Fibroblast of lung (primary cell): Measurements from ENCODE around the gene TEX30. TPM values are rescaled to one million over a fixed set of nuclear protein-coding genes. Genes with fewer than 3 reads are reported as not detected.
A peak's percentile ranks its signal among the peaks of the same experiment; 100 is the strongest.

ENCODE experiments used
- DNase-seq, 2 donors: peaks; one replicate each; pipeline versions ENCODE4 v3.0.0 to v3.0.0-alpha.2; 2010; ENCODE audit warnings: low read depth in 2 of 2
- H2AFZ ChIP-seq: 2 replicates; pipeline ENCODE4 v1.5.1; 2012; ENCODE audit warnings: low read length, control low read depth, inconsistent platforms
- H3K27ac ChIP-seq: 2 replicates; pipeline ENCODE4 v1.5.1; 2011; ENCODE audit warnings: low read length, control low read depth; ENCODE audit not compliant: insufficient read depth
- H3K27me3 ChIP-seq: 2 replicates; pipeline ENCODE4 v1.5.1; 2011; ENCODE audit warnings: mild to moderate bottlenecking, low read length; ENCODE audit not compliant: control insufficient read depth, insufficient read depth
- H3K36me3 ChIP-seq: 2 replicates; pipeline ENCODE4 v1.5.1; 2011; ENCODE audit warnings: low read length; ENCODE audit not compliant: control insufficient read depth, insufficient read depth
- H3K4me1 ChIP-seq: 2 replicates; pipeline ENCODE4 v1.5.1; 2011; ENCODE audit warnings: low read length; ENCODE audit not compliant: control insufficient read depth, insufficient read depth; ENCODE audit errors: extremely low read depth
- H3K4me2 ChIP-seq: 2 replicates; pipeline ENCODE4 v1.5.1; 2011; ENCODE audit warnings: low read length, control low read depth; ENCODE audit not compliant: insufficient read depth; ENCODE audit errors: extremely low read depth
- H3K4me3 ChIP-seq, 4 experiments: fragments of 200-600 bp in 1 of 4; sonication (generic) in 1 of 4; replicated peaks in 1 of 4; 2 replicates each; pipeline ENCODE4 v1.5.1; 2011 to 2016; ENCODE audit warnings: low read length in 4 of 4, low read depth in 3 of 4, mild to moderate bottlenecking in 3 of 4, control low read depth in 2 of 4, inconsistent platforms in 1 of 4, mixed read lengths in 1 of 4; ENCODE audit not compliant: insufficient read depth in 1 of 4; ENCODE audit errors: control extremely low read depth in 1 of 4
- H3K79me2 ChIP-seq: 2 replicates; pipeline ENCODE4 v1.5.1; 2012; ENCODE audit warnings: mild to moderate bottlenecking, low read length, inconsistent platforms; ENCODE audit not compliant: control insufficient read depth, insufficient read depth
- H3K9ac ChIP-seq: 2 replicates; pipeline ENCODE4 v1.5.1; 2011; ENCODE audit warnings: mild to moderate bottlenecking, low read length, control low read depth; ENCODE audit not compliant: insufficient read depth
- H3K9me3 ChIP-seq: 2 replicates; pipeline ENCODE4 v1.5.1; 2012; ENCODE audit warnings: low read depth, low read length; ENCODE audit not compliant: control insufficient read depth, insufficient read depth
- H4K20me1 ChIP-seq: 2 replicates; pipeline ENCODE4 v1.5.1; 2011; ENCODE audit warnings: low read length; ENCODE audit not compliant: control insufficient read depth, insufficient read depth; ENCODE audit errors: extremely low read depth
- EZH2 ChIP-seq: IDR thresholded peaks from 2 replicates; pipeline ENCODE4 v1.5.1; 2012; ENCODE audit warnings: low read length, control low read depth, mild to moderate bottlenecking; ENCODE audit errors: missing control alignments
- polyA plus RNA-seq, 2 donors: library from polyadenylated mRNA; depleted of rRNA in 1 of 2; stranded (reverse) in 1 of 2; unstranded in 1 of 2; fragments of >200 nt; gene quantifications; 2 replicates each; pipeline ENCODE4 v1.2.1, GENCODE V29; 2011 to 2012; ENCODE audit warnings: missing spikeins in 1 of 2
- total RNA-seq: library from RNA; depleted of rRNA; stranded (reverse); fragments of >200 nt; gene quantifications from 2 replicates; pipeline ENCODE4 v1.2.1, GENCODE V29; 2014
- TF ChIP-seq, protein P1 (sequence below), 2 donors: IDR thresholded peaks in 1 of 2; conservative IDR thresholded peaks in 1 of 2; 1 replicate in 1 of 2; 2 replicates in 1 of 2; pipeline ENCODE4 v1.5.1; 2011 to 2012; ENCODE audit warnings: low read length in 2 of 2, control low read depth in 1 of 2, inconsistent platforms in 1 of 2, low read depth in 1 of 2, mild to moderate bottlenecking in 1 of 2

Gene TEX30
- total and polyA plus RNA-seq, 2 donors (not counting 1 experiment from before 2014, with no cell fraction given), result 11.9 to 12.7 TPM

DNA sequence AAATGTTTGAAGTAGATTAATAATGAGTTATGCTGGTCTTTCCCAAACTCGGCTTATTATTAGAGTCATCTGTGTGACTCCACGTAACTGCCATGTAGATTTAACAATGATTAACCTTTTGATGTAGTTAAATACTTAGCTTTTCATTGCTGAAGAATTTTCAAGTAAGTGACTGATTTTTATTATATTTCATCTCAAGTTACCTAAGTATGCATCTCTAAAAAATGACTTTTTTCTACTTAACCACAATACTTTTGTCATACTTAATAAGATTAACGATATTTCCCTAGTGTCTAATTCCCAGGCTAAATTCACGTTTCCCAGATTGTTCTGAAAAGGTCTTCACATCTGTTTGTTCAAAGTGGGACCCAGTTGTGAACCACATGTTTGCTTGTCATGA is 43.1 kb upstream of the TEX30 start:
- Histone ChIP-seq H4K20me1 (no peaks in the 10 kb centered on the region), H3K36me3 (peaks cover 1% of the 10 kb centered on the region), H2AFZ (no peak overlapping the region), H3K4me3 (no peak overlapping the region), H3K27me3 (no peaks in the 10 kb centered on the region), H3K9me3 (no peaks in the 10 kb centered on the region), H3K79me2 (peaks cover 23% of the 10 kb centered on the region), H3K4me1 (peaks cover 3% of the 10 kb centered on the region), H3K4me2 (no peak overlapping the region), H3K9ac (no peak overlapping the region), H3K27ac (no peak overlapping the region)
- TF ChIP-seq, protein P1, sequence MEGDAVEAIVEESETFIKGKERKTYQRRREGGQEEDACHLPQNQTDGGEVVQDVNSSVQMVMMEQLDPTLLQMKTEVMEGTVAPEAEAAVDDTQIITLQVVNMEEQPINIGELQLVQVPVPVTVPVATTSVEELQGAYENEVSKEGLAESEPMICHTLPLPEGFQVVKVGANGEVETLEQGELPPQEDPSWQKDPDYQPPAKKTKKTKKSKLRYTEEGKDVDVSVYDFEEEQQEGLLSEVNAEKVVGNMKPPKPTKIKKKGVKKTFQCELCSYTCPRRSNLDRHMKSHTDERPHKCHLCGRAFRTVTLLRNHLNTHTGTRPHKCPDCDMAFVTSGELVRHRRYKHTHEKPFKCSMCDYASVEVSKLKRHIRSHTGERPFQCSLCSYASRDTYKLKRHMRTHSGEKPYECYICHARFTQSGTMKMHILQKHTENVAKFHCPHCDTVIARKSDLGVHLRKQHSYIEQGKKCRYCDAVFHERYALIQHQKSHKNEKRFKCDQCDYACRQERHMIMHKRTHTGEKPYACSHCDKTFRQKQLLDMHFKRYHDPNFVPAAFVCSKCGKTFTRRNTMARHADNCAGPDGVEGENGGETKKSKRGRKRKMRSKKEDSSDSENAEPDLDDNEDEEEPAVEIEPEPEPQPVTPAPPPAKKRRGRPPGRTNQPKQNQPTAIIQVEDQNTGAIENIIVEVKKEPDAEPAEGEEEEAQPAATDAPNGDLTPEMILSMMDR (conservative IDR thresholded peaks at IDR 0.05 in 1 of 2, IDR thresholded peaks at IDR 0.05 in 1 of 2; ENCODE audit: low read depth in 1 of 2, low read length in 2 of 2), result no peak
- no peak for TF ChIP-seq EZH2
- peak in 1 of 2 donors; percentile 11 for DNase-seq

DNA sequence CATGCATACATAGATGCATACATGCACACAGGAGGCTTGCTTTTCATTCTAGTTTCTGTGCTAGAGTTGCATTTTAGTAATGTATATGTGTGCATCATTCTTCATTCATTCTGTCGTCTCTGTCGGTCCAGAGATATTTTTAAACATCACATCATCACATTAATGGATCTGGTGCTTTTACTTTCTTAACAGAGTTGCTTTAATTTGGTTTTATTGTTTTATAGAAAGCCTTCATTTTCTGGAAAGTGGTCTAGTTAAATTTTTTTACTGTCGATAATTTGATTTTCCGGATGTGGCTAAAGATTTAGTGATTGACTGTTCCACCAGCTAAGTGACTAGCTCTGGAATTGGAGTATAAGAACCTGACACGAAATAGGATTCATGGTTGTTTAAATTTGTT is 42.2 kb upstream of the TEX30 start:
- H3K4me3 ChIP-seq, result no peak overlapping the region
- no peak for TF ChIP-seq EZH2
- no peak for DNase-seq
- no peaks in the 10 kb centered on the region for H3K27me3 ChIP-seq
- peaks cover 3% of the 10 kb centered on the region for H3K4me1 ChIP-seq
- H3K9ac ChIP-seq, result no peak overlapping the region
- no peaks in the 10 kb centered on the region for H3K9me3 ChIP-seq
- H2AFZ ChIP-seq, result no peak overlapping the region
- no peak overlapping the region for H3K27ac ChIP-seq
- no peak overlapping the region for H3K4me2 ChIP-seq
- peaks cover 1% of the 10 kb centered on the region for H3K36me3 ChIP-seq
- H4K20me1 ChIP-seq, result no peaks in the 10 kb centered on the region
- peaks cover 23% of the 10 kb centered on the region for H3K79me2 ChIP-seq

DNA sequence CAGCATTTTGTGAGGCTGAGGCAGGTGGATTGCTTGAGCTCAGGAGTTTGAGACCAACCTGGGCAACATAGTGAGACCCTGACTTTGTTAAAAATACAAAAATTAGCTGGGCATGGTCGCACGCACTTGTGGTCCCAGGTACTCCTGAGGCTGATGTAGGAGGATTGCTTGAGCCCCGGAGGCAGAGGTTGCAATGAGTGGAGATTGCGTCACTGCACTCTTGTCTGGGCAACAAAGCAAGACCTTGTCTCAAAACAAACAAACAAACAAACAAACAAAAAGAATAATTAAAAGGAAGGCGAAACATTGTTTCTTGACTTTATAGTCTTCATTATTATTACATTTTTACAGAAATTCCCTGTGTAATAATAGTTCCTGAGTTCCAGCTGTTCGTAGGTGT is 41.2 kb upstream of the TEX30 start:
- TF ChIP-seq, protein P1 (conservative IDR thresholded peaks at IDR 0.05 in 1 of 2, IDR thresholded peaks at IDR 0.05 in 1 of 2; ENCODE audit: low read depth in 1 of 2, low read length in 2 of 2), result no peak
- no peak for TF ChIP-seq EZH2
- Histone ChIP-seq H3K9ac (no peak overlapping the region), H3K36me3 (no peaks in the 10 kb centered on the region), H3K27ac (no peak overlapping the region), H2AFZ (no peak overlapping the region), H3K4me2 (no peak overlapping the region), H3K4me3 (no peak overlapping the region), H3K4me1 (peaks cover 3% of the 10 kb centered on the region), H3K9me3 (no peaks in the 10 kb centered on the region), H4K20me1 (no peaks in the 10 kb centered on the region), H3K79me2 (peaks cover 25% of the 10 kb centered on the region), H3K27me3 (no peaks in the 10 kb centered on the region)
- no peak for DNase-seq
